Tibial nerve (tissue), 4 donors: ENCODE data around the gene MLX. TPM values are rescaled to one million over a fixed set of nuclear protein-coding genes. Genes with fewer than 3 reads are reported as not detected.
"Not testable (repeated sequence)": the region's sequence is repeated elsewhere in the genome, so short reads cannot be mapped to it uniquely, and the experiment has no call there.

Experiments used
- DNase-seq, 2 donors: peaks; one replicate each; pipeline ENCODE4 v3.0.0-alpha.2; 2019; ENCODE audit warnings: low spot score in 2 of 2
- H3K27ac ChIP-seq, 4 donors: fragments of 200-600 bp; sonication (generic) in 3 of 4; one replicate each; pipeline ENCODE4 v1.5.1; 2017 to 2019; ENCODE audit warnings: mild to moderate bottlenecking in 1 of 4
- H3K27me3 ChIP-seq, 2 donors: fragments of 200-600 bp; sonication (generic) in 1 of 2; one replicate each; pipeline versions ENCODE4 v1.5.1 to v1.6.0; 2017 to 2019
- H3K36me3 ChIP-seq, 3 donors: fragments of 200-600 bp; sonication (generic); one replicate each; pipeline ENCODE4 v1.5.1; 2018 to 2019
- H3K4me1 ChIP-seq, 4 donors: fragments of 200-600 bp; sonication (generic) in 3 of 4; one replicate each; pipeline ENCODE4 v1.5.1; 2017 to 2019
- H3K4me3 ChIP-seq, 4 donors: fragments of 200-600 bp; sonication (generic) in 3 of 4; one replicate each; pipeline ENCODE4 v1.5.1; 2017 to 2019; ENCODE audit warnings: mild to moderate bottlenecking in 1 of 4, moderate library complexity in 1 of 4
- H3K9me3 ChIP-seq, 4 donors: fragments of 200-600 bp; sonication (generic) in 3 of 4; one replicate each; pipeline ENCODE4 v1.5.1; 2017 to 2019
- EP300 ChIP-seq, 2 donors: sonication (generic); formaldehyde crosslinking; IDR thresholded peaks; one replicate each; pipeline ENCODE4 v1.6.1; 2017; ENCODE audit warnings: antibody characterized with exemption in 2 of 2, mild to moderate bottlenecking in 1 of 2
- POLR2A ChIP-seq, 2 donors: fragments of 450-650 bp; IDR thresholded peaks; one replicate each; pipeline ENCODE4 v1.6.1; 2017; ENCODE audit warnings: antibody characterized with exemption in 2 of 2, mild to moderate bottlenecking in 2 of 2, moderate library complexity in 2 of 2
- WGBS, 2 donors: methylation state at CpG; one replicate each; pipeline ENCODE4 v1.1.5; 2018; 5-methylcytosine and 5-hydroxymethylcytosine counted together
- total RNA-seq, 4 donors: library from RNA; depleted of rRNA; stranded (reverse); fragments of >200 nt; gene quantifications; one replicate each; pipeline ENCODE4 v1.1.0, GENCODE V29; 2016
- TF ChIP-seq, protein P1 (sequence below), 5 experiments: fragments of 200-600 bp in 3 of 5; fragments of 450-650 bp in 2 of 5; sonication (generic) in 3 of 5; IDR thresholded peaks; one replicate each; pipeline ENCODE4 v1.5.1; 2016 to 2019; ENCODE audit warnings: antibody characterized with exemption in 5 of 5, mild to moderate bottlenecking in 3 of 5, moderate library complexity in 2 of 5

MLX gene
- total RNA-seq, 4 donors from 2014 or later, result 31.8 to 44.4 (median 39.1) TPM

DNA sequence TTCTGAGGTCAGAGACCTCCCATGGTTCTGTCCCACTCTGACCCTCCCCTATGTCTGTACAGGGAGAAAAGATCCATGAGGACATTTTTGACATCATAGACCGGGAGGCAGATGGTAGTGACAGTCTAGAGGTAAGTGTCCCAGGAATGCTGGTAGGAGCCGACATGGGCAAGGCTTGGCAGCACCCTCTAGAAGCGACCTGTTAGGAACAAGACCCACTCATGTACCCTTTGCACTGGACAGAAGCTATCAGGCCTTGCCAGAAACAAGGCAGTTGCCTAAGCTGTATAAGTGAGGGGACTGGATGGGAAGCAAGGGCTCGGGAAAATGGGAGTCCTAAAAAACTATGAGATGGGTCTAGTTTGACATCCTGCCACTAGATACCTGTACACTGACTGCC is 45.1 kb downstream of the MLX start:
- Histone ChIP-seq H3K9me3 (no peaks in the 10 kb centered on the region), H3K4me1 (peaks cover 0 to 24% (median 14%) of the 10 kb centered on the region in 4 donors), H3K4me3 (no peak overlapping the region), H3K36me3 (peaks cover 0 to 52% (median 3%) of the 10 kb centered on the region in 3 donors), H3K27me3 (no peaks in the 10 kb centered on the region), H3K27ac (no peak overlapping the region)
- WGBS, 2 donors, result 92 to 97% methylated on average over 4 of the region's 4 CpGs
- no peak for TF ChIP-seq EP300 (IDR thresholded peaks at IDR 0.05)
- TF ChIP-seq POLR2A (IDR thresholded peaks at IDR 0.05), result no peak
- TF ChIP-seq, protein P1, sequence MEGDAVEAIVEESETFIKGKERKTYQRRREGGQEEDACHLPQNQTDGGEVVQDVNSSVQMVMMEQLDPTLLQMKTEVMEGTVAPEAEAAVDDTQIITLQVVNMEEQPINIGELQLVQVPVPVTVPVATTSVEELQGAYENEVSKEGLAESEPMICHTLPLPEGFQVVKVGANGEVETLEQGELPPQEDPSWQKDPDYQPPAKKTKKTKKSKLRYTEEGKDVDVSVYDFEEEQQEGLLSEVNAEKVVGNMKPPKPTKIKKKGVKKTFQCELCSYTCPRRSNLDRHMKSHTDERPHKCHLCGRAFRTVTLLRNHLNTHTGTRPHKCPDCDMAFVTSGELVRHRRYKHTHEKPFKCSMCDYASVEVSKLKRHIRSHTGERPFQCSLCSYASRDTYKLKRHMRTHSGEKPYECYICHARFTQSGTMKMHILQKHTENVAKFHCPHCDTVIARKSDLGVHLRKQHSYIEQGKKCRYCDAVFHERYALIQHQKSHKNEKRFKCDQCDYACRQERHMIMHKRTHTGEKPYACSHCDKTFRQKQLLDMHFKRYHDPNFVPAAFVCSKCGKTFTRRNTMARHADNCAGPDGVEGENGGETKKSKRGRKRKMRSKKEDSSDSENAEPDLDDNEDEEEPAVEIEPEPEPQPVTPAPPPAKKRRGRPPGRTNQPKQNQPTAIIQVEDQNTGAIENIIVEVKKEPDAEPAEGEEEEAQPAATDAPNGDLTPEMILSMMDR (IDR thresholded peaks at IDR 0.05), result no peak
- no peak for DNase-seq

GRCh38 chr17:42613699-42614295 is 46.9 kb downstream of the MLX start:
- Histone ChIP-seq H3K4me3 (no peak overlapping the region), H3K27ac (no peak overlapping the region), H3K4me1 (peaks cover 0 to 22% (median 5%) of the 10 kb centered on the region in 4 donors), H3K36me3 (peaks cover 0 to 52% (median 3%) of the 10 kb centered on the region in 3 donors), H3K27me3 (no peaks in the 10 kb centered on the region), H3K9me3 (no peaks in the 10 kb centered on the region)
- 94 to 96% methylated on average over 15 to 17 of the region's 17 CpGs for WGBS, 2 donors
- TF ChIP-seq POLR2A (IDR thresholded peaks at IDR 0.05) (no peak), EP300 (IDR thresholded peaks at IDR 0.05) (no peak)
- no peak for DNase-seq

- WGBS, 2 donors, result 55 to 61% methylated on average over 4 of the region's 4 CpGs
- H3K36me3 ChIP-seq, result peaks cover 0 to 34% (median 3%) of the 10 kb centered on the region in 3 donors
- no peak overlapping the region for H3K4me3 ChIP-seq
- peaks cover 0 to 14% (median 4%) of the 10 kb centered on the region in 4 donors for H3K4me1 ChIP-seq
- no peak overlapping the region for H3K27ac ChIP-seq
- no peaks in the 10 kb centered on the region for H3K27me3 ChIP-seq
- H3K9me3 ChIP-seq, result no peaks in the 10 kb centered on the region
- TF ChIP-seq, protein P1 (IDR thresholded peaks at IDR 0.05), result no peak
- TF ChIP-seq POLR2A (IDR thresholded peaks at IDR 0.05) (no peak), EP300 (IDR thresholded peaks at IDR 0.05) (no peak)
- DNase-seq, result no peak
Observed at GRCh38 chr17:42617956-42618431, 51.1 kb downstream of the MLX start.

DNA sequence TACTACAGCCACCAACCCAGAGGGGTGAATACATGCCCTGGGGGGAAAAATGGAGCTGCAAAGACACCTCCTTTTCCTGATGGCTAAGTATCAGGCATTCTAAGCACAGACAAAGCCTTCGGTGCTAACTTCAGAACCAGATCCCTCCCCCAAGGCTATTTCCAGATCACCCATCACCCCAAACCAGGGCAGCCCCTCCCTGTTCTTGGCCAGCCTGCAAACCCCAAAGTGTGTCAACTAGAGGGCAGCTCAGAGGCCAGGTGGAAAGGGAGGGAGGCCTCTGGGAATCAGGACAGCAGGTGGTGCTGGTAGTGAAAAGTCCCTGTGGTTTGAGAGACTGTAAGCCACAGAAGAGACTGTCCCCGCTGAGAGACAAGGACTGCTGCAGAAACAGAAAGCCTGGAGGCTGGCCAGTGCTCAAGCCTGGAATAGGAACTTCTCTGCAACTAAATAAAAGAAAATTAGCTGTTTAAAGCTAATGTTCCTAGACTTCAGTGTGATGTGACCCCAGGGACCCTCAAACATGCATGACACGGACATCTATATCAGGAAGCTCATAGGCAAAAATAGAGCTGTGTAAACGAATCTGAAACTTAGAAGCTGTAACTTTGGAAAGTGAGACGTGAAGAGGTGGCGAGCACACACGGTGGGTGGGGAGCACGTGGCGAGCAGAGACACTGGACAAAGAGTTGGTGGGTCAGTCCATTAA is 51.7 kb downstream of the MLX start:
- no peak for DNase-seq
- WGBS, 2 donors, result 41 to 49% methylated on average over 9 of the region's 9 CpGs
- no peaks in the 10 kb centered on the region for H3K27me3 ChIP-seq
- H3K27ac ChIP-seq, result no peak overlapping the region
- H3K4me3 ChIP-seq, result no peak overlapping the region
- H3K4me1 ChIP-seq, result peaks cover 0 to 14% (median 4%) of the 10 kb centered on the region in 4 donors
- H3K36me3 ChIP-seq, result peaks cover 0 to 28% (median 3%) of the 10 kb centered on the region in 3 donors
- TF ChIP-seq EP300 (IDR thresholded peaks at IDR 0.05) (no peak), POLR2A (IDR thresholded peaks at IDR 0.05) (no peak)
- TF ChIP-seq, protein P1 (IDR thresholded peaks at IDR 0.05), result no peak
- no peaks in the 10 kb centered on the region for H3K9me3 ChIP-seq

GRCh38 chr17:42621987-42622386 is 55.1 kb downstream of the MLX start:
- H3K4me3 ChIP-seq, H3K36me3 ChIP-seq, H3K27me3 ChIP-seq, DNase-seq, H3K9me3 ChIP-seq, H3K27ac ChIP-seq: not testable (repeated sequence)
- H3K4me1 ChIP-seq, result peaks cover 0 to 14% (median 4%) of the 10 kb centered on the region in 4 donors
- WGBS, 2 donors, result 83 to 88% methylated on average over 3 of the region's 3 CpGs

Other genes with a start within 250 kb of the MLX start
- 100 to 1,000 TPM; 133 to 322 (median 188) TPM for gene STAT3, start 178.7 kb upstream of the MLX start, total RNA-seq
- gene CAVIN1, start 143.8 kb upstream of the MLX start, total RNA-seq, result 100 to 1,000 TPM; 441 to 784 (median 706) TPM
- gene ATP6V0A1, start 108.2 kb upstream of the MLX start, total RNA-seq, result 100 to 1,000 TPM in 1 of 4 donors, 10 to 100 TPM in 3; 81.6 to 126 (median 96.6) TPM
- gene NAGLU, start 30.9 kb upstream of the MLX start, total RNA-seq, result 100 to 1,000 TPM in 1 of 4 donors, 10 to 100 TPM in 3; 52.3 to 115 (median 67.3) TPM
- 1 to 10 TPM in 3 of 4 donors, under 1 TPM in 1; 0.78 to 4.4 (median 3.7) TPM for gene HSD17B1, start 14.2 kb upstream of the MLX start, total RNA-seq
- 10 to 100 TPM; 22.9 to 33.9 (median 25.5) TPM for gene COASY, start 5.0 kb upstream of the MLX start, total RNA-seq
- gene PSMC3IP, start 10.6 kb downstream of the MLX start, total RNA-seq, result 1 to 10 TPM; 4.9 to 9.0 (median 7.4) TPM
- 10 to 100 TPM; 43.1 to 61.8 (median 57.7) TPM for gene RETREG3, start 42.3 kb downstream of the MLX start, total RNA-seq
- gene TUBG1, start 42.6 kb downstream of the MLX start, total RNA-seq, result 10 to 100 TPM; 15.3 to 45.6 (median 21.6) TPM
- 10 to 100 TPM; 48.2 to 92.4 (median 77.6) TPM for gene TUBG2, start 92.2 kb downstream of the MLX start, total RNA-seq
- 10 to 100 TPM; 32.4 to 57.7 (median 46.1) TPM for gene PLEKHH3, start 109.9 kb downstream of the MLX start, total RNA-seq
- 10 to 100 TPM in 1 of 4 donors, 1 to 10 TPM in 3; 3.7 to 11.1 (median 7.1) TPM for gene CCR10, start 114.7 kb downstream of the MLX start, total RNA-seq
- 10 to 100 TPM in 2 of 4 donors, 1 to 10 TPM in 2; 6.3 to 21.0 (median 12.6) TPM for gene CNTNAP1, start 115.4 kb downstream of the MLX start, total RNA-seq
- 100 to 1,000 TPM in 2 of 4 donors, 10 to 100 TPM in 2; 73.8 to 128 (median 109) TPM for gene EZH1, start 177.9 kb downstream of the MLX start, total RNA-seq
- 100 to 1,000 TPM in 1 of 4 donors, 10 to 100 TPM in 3; 32.6 to 113 (median 51.4) TPM for gene RAMP2, start 194.1 kb downstream of the MLX start, total RNA-seq
- 10 to 100 TPM; 24.5 to 44.7 (median 38.2) TPM for gene VPS25, start 206.3 kb downstream of the MLX start, total RNA-seq
- gene WNK4, start 213.5 kb downstream of the MLX start, total RNA-seq, result 10 to 100 TPM in 2 of 4 donors, 1 to 10 TPM in 2; 3.6 to 15.6 (median 9.1) TPM
- 10 to 100 TPM; 58.2 to 91.7 (median 62.6) TPM for gene COA3, start 231.6 kb downstream of the MLX start, total RNA-seq
- gene CNTD1, start 231.8 kb downstream of the MLX start, total RNA-seq, result under 1 TPM in 1 of 4 donors, not detected in 3; 0.22 TPM